Endothelial cell of hepatic sinusoid (primary cell): Measurements from ENCODE around the gene FOXI3.
"Not testable (repeated sequence)": the region's sequence is repeated elsewhere in the genome, so short reads cannot be mapped to it uniquely, and the experiment has no call there.

Experiments
- in situ Hi-C: cut with HindIII; loops from 2 replicates; pipeline ENCODE4 v1.10.0; 2017; ENCODE audit warnings: low sequenced_read_pairs

The FOXI3 gene

GRCh38 chr2:88442473-88442872 lies 10.0 kb downstream of the FOXI3 start:
- in situ Hi-C loops = no loop called here

- in situ Hi-C loops = no loop called here
Observed at GRCh38 chr2:88442061-88442460, 10.4 kb downstream of the FOXI3 start.

GRCh38 chr2:88437010-88437409 lies 15.5 kb downstream of the FOXI3 start:
- in situ Hi-C loops = no loop called here

DNA sequence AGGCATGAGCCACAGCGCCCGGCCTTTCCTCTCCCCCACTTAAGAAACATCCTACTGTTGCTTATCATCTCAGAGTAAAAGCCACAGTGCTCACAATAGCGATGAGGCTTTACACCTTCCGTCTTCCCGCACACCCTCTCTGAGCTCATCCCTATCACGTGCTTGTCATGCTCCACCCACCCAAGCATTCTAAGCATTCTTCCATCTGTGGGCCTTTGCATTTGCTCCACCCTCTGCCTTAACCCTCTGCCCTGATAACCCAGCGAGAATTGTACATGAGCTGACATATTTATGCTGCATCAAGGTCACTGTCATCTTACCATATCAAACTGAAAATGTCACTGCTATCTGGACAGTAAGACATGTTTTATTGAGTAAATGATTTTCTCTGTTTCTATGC lies 22.6 kb downstream of the FOXI3 start:
- in situ Hi-C loops = no loop called here

GRCh38 chr2:88423733-88424132 lies 28.8 kb downstream of the FOXI3 start:
- in situ Hi-C loops = no loop called here

GRCh38 chr2:88419051-88419450 lies 33.4 kb downstream of the FOXI3 start:
- in situ Hi-C loops = not testable (repeated sequence)

DNA sequence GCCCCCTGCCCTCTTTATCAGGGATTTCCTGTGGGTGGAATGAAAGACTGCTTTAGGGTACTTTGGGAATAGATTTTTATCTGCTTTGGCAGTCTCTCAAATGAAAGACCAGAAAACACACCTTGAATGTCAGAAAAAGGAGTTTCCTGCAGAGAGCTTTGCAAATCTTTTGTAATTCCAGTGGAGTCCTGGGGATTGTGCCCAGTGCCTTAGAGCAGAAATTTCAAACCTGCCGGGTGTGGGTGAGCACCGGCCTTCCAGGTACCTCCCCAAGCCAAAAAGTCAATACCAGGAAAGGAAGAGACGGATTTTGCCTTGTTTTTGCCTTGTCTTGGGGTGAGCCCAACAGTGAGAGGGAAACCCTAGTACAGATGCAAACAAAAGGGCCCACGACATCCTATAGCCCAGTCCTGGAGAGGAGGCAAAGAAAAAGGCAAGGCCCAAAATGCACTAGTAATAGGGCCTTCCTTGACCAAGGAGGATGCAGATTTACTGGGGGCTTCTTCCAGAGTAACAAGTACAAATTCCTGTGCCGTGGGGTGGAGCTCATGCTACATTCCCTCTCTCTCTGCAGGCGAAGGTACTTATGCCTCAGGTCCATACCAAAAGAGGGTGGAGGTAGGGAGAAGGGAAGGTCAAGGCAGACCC lies 36.4 kb downstream of the FOXI3 start:
- in situ Hi-C loops = no loop called here

- in situ Hi-C loops = not testable (repeated sequence)
Observed at GRCh38 chr2:88408870-88409269, 43.6 kb downstream of the FOXI3 start.

GRCh38 chr2:88400037-88400767 lies 52.3 kb downstream of the FOXI3 start:
- in situ Hi-C loops = no loop called here

- in situ Hi-C loops = no loop called here
Observed at GRCh38 chr2:88398180-88398579, 54.3 kb downstream of the FOXI3 start.
